Stimulated activated CD4-positive, alpha-beta T cell treated with anti-CD3 and anti-CD28 coated beads, TNF-alpha, amount 100 ng/mL, for 24 hours (primary cell): ENCODE data around the gene HOXD4.

ENCODE experiments used
- DNase-seq, 3 experiments: peaks; one replicate each; pipeline ENCODE4 v3.0.0-alpha.2; 2020; ENCODE audit warnings: low read depth in 3 of 3

HOXD4 gene

GRCh38 chr2:176139661-176140512 lies 11.5 kb upstream of the HOXD4 start:
- no peak for DNase-seq

GRCh38 chr2:176140513-176141317 lies 10.6 kb upstream of the HOXD4 start:
- DNase-seq = peak; percentile 8 to 65 (median 30)

- DNase-seq = no peak
Observed at GRCh38 chr2:176142281-176142680, 9.1 kb upstream of the HOXD4 start.

- DNase-seq = no peak
Observed at GRCh38 chr2:176145085-176145969, 6.0 kb upstream of the HOXD4 start.

DNA sequence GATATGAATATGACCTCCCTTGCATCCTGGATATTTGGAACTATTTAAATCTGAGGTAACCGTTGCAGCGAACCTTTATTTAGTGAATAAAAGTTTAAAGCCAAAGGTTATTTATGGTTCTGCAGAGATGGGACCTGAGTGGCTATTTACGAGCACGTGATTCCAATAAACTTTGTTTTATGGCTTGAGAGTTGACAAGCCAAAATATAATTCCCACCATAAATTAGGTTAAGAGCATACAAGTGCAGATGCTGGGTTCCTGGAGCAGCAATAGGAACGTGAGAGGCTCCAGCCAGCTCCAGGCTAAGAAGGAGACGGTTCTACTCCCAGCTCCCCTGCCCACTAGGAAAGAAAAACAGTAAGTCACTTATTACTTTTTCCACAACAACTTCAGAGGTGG lies 5.2 kb upstream of the HOXD4 start:
- DNase-seq = no peak

- no peak for DNase-seq
Observed at GRCh38 chr2:176146645-176147044, 4.7 kb upstream of the HOXD4 start.

- no peak for DNase-seq
Observed at GRCh38 chr2:176147210-176147799, 4.0 kb upstream of the HOXD4 start.

DNA sequence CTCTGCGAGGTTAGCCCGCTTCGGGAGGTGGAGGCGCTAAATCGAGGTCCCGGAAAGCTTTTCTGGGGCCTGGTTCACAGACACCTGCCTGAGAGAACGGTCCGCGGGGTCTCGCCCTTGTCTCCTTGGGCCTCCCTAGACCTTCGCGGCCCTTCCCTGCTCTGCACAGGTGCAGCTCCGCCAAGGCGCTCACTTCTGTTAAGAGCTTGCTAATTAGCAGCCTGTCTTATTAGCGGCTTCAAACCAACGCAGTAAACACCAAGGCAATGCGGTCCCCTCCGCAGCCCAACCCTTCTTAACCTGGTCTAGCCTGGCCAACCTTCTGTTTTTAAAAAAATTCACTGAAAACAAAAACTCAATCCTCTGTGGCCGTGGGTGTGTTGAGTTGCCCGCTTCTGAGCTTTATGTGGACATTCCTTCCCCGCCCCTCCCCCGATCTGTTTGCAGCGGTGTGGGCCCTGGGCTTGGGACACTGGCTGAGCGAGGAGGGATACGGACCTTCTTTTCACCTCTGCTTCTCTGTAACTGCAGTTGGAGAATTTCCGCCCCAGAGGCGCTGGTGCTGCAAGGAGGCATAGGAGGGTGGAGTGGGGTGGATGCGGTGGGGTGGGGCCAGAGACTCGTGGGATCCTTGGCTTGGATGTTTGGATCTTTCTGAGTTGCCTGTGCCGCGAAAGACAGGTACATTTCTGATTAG lies 3.4 kb upstream of the HOXD4 start:
- no peak for DNase-seq

GRCh38 chr2:176148751-176149421 lies 2.5 kb upstream of the HOXD4 start:
- no peak for DNase-seq

DNA sequence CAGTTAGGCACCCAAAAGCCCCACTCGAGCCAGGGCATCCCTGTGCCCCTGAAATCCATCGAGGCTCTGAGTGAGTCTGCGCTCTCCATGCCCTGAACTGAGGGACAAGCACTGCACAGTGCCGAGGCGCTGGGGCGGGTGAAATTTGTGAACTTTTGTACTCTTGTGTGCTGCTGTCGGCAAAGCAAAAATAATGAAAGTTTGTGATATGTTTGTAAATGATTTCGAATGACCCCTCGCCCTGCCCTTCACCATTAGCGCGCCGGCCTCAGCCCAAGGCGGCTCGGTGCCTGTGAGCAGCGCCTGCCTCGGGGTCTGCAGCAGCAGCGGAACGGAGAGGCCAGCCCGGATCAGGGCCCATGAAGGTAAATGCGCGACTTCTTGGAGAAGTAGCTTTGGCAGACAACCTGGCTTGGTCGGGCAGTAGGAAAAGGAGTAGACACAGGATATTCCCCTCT lies 1.8 kb upstream of the HOXD4 start:
- no peak for DNase-seq

- DNase-seq = no peak
Observed at GRCh38 chr2:176149939-176150583, 1.3 kb upstream of the HOXD4 start.

- DNase-seq = no peak
Observed at GRCh38 chr2:176150584-176151441, 537 bp upstream of the HOXD4 start.

DNA sequence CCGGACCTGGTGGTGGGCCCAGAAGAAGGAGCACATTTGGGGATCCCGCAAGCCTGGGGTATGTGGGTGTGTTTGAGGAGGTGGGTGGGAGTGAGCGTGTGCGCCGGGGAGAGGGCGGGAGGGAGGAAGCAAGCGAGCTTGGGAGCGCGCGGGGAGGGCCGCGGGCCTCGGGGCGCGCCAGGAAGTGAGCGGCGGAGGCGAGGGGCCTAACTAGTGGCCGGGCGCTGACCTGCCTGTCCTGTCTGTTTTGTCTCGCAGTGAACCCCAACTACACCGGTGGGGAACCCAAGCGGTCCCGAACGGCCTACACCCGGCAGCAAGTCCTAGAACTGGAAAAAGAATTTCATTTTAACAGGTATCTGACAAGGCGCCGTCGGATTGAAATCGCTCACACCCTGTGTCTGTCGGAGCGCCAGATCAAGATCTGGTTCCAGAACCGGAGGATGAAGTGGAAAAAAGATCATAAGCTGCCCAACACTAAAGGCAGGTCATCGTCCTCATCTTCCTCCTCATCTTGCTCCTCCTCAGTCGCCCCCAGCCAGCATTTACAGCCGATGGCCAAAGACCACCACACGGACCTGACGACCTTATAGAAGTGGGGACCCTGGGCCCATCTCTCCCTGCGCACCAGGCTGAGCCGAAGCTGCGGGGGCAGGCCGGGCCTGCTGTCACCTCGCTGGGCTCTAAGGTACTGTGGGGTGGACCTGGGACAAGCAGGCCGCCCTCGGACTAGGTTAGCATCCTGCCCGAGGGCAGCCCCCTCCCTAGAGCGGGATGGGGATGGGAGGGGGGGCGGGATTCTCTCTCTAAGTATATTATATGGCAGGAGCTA lies 1.2 kb downstream of the HOXD4 start:
- no peak for DNase-seq

- DNase-seq = no peak
Observed at GRCh38 chr2:176154576-176155252, 3.4 kb downstream of the HOXD4 start.

GRCh38 chr2:176155356-176156044 lies 4.2 kb downstream of the HOXD4 start:
- DNase-seq = no peak

- no peak for DNase-seq
Observed at GRCh38 chr2:176156301-176156806, 5.0 kb downstream of the HOXD4 start.
